Measurements from ENCODE around the gene HERC5. TPM values are rescaled to one million over a fixed set of nuclear protein-coding genes. Genes with fewer than 3 reads are reported as not detected.
A peak's percentile ranks its signal among the peaks of the same experiment; 100 is the strongest.
"Not testable (repeated sequence)": the region's sequence is repeated elsewhere in the genome, so short reads cannot be mapped to it uniquely, and the experiment has no call there.

Gene HERC5
- total RNA-seq (2014; rRNA removed; shearing (Covaris generic)): 4.9 and 6.6 TPM in 2 replicates

GRCh38 chr4:88456670-88457306 lies at the start of gene HERC5:
TSS of gene HERC5 (plus strand) at chr4:88457119. CDS start at chr4:88457270, 151 bp downstream.
- Histone ChIP-seq H3K27me3 (replicated peaks) (peaks cover 16% of the 10 kb centered on the region), H3K4me1 (replicated peaks) (peaks cover 8% of the 10 kb centered on the region), H3K27ac (peak within 1 kb of the TSS; percentile 60), H3K4me3 (peak within 1 kb of the TSS; percentile 53), H3K36me3 (no peaks in the 10 kb centered on the region), H3K9me3 (replicated peaks) (no peaks in the 10 kb centered on the region)
- DNase-seq (ENCODE audit: low read depth in 1 of 2, low spot score in 2 of 2): peak; percentile 94 to 95

- no peaks in the 10 kb centered on the region for H3K27me3 ChIP-seq (replicated peaks)
- H3K9me3 ChIP-seq (replicated peaks): no peaks in the 10 kb centered on the region; the same call in 1 of the 2 replicates
- no peak overlapping the region for H3K4me3 ChIP-seq
- H3K36me3 ChIP-seq: no peaks in the 10 kb centered on the region
- no peak overlapping the region for H3K27ac ChIP-seq
- no peak for DNase-seq (ENCODE audit: low read depth in 1 of 2, low spot score in 2 of 2)
- no peaks in the 10 kb centered on the region for H3K4me1 ChIP-seq (replicated peaks)
Observed at GRCh38 chr4:88409206-88409605, 47.7 kb upstream of the HERC5 start.

GRCh38 chr4:88409789-88410188 lies 47.1 kb upstream of the HERC5 start:
- H3K4me3 ChIP-seq: no peak overlapping the region
- H3K36me3 ChIP-seq: no peaks in the 10 kb centered on the region
- no peak overlapping the region for H3K27ac ChIP-seq
- H3K4me1 ChIP-seq (replicated peaks): no peaks in the 10 kb centered on the region
- H3K9me3 ChIP-seq (replicated peaks): no peaks in the 10 kb centered on the region; the same call in 1 of the 2 replicates
- no peak for DNase-seq (ENCODE audit: low read depth in 1 of 2, low spot score in 2 of 2)
- no peaks in the 10 kb centered on the region for H3K27me3 ChIP-seq (replicated peaks)

- Histone ChIP-seq H3K36me3 (no peaks in the 10 kb centered on the region), H3K4me1 (replicated peaks) (no peaks in the 10 kb centered on the region), H3K27ac (no peak overlapping the region), H3K27me3 (replicated peaks) (no peaks in the 10 kb centered on the region), H3K9me3 (replicated peaks) (no peaks in the 10 kb centered on the region), H3K4me3 (no peak overlapping the region)
- no peak for DNase-seq (ENCODE audit: low read depth in 1 of 2, low spot score in 2 of 2)
Observed at GRCh38 chr4:88411491-88412096, 45.3 kb upstream of the HERC5 start.

GRCh38 chr4:88413801-88414200 lies 43.1 kb upstream of the HERC5 start:
- Histone ChIP-seq H3K4me3 (no peak overlapping the region), H3K27ac (no peak overlapping the region), H3K27me3 (replicated peaks) (no peaks in the 10 kb centered on the region), H3K9me3 (replicated peaks) (no peaks in the 10 kb centered on the region), H3K36me3 (no peaks in the 10 kb centered on the region), H3K4me1 (replicated peaks) (no peaks in the 10 kb centered on the region)
- no peak for DNase-seq (ENCODE audit: low read depth in 1 of 2, low spot score in 2 of 2)

- Histone ChIP-seq H3K4me3 (no peak overlapping the region), H3K36me3 (no peaks in the 10 kb centered on the region)
Observed at GRCh38 chr4:88414755-88415154, 42.2 kb upstream of the HERC5 start.

GRCh38 chr4:88415982-88416381 lies 40.9 kb upstream of the HERC5 start:
- no peak overlapping the region for H3K4me3 ChIP-seq
- no peaks in the 10 kb centered on the region for H3K27me3 ChIP-seq (replicated peaks)
- H3K27ac ChIP-seq: no peak overlapping the region
- no peaks in the 10 kb centered on the region for H3K36me3 ChIP-seq
- no peak for DNase-seq (ENCODE audit: low read depth in 1 of 2, low spot score in 2 of 2)
- H3K4me1 ChIP-seq (replicated peaks): no peaks in the 10 kb centered on the region
- H3K9me3 ChIP-seq (replicated peaks): no peaks in the 10 kb centered on the region

More at GRCh38 chr4:88414755-88415154, 42.2 kb upstream of the HERC5 start:
- Histone ChIP-seq H3K27me3 (replicated peaks) (no peaks in the 10 kb centered on the region), H3K9me3 (replicated peaks) (no peaks in the 10 kb centered on the region), H3K4me1 (replicated peaks) (no peaks in the 10 kb centered on the region), H3K27ac (no peak overlapping the region)
- no peak for DNase-seq (ENCODE audit: low read depth in 1 of 2, low spot score in 2 of 2)

- no peaks in the 10 kb centered on the region for H3K9me3 ChIP-seq (replicated peaks)
- no peaks in the 10 kb centered on the region for H3K36me3 ChIP-seq
- no peaks in the 10 kb centered on the region for H3K4me1 ChIP-seq (replicated peaks)
- no peak overlapping the region for H3K4me3 ChIP-seq
- DNase-seq (ENCODE audit: low read depth in 1 of 2, low spot score in 2 of 2): no peak
- no peaks in the 10 kb centered on the region for H3K27me3 ChIP-seq (replicated peaks)
- no peak overlapping the region for H3K27ac ChIP-seq
Observed at GRCh38 chr4:88418411-88418810, 38.5 kb upstream of the HERC5 start.

GRCh38 chr4:88419874-88420273 lies 37.0 kb upstream of the HERC5 start:
- H3K4me1 ChIP-seq (replicated peaks): no peaks in the 10 kb centered on the region
- no peaks in the 10 kb centered on the region for H3K9me3 ChIP-seq (replicated peaks)
- DNase-seq (ENCODE audit: low read depth in 1 of 2, low spot score in 2 of 2): no peak
- no peaks in the 10 kb centered on the region for H3K36me3 ChIP-seq
- H3K27me3 ChIP-seq (replicated peaks): no peaks in the 10 kb centered on the region
- no peak overlapping the region for H3K27ac ChIP-seq
- no peak overlapping the region for H3K4me3 ChIP-seq

GRCh38 chr4:88420844-88421243 lies 36.1 kb upstream of the HERC5 start:
- H3K27ac ChIP-seq: no peak overlapping the region

GRCh38 chr4:88422403-88422802 lies 34.5 kb upstream of the HERC5 start:
- DNase-seq (ENCODE audit: low read depth in 1 of 2, low spot score in 2 of 2): no peak
- H3K36me3 ChIP-seq: no peaks in the 10 kb centered on the region
- H3K4me1 ChIP-seq (replicated peaks): no peaks in the 10 kb centered on the region
- H3K9me3 ChIP-seq (replicated peaks): no peaks in the 10 kb centered on the region
- H3K27me3 ChIP-seq (replicated peaks): no peaks in the 10 kb centered on the region
- H3K27ac ChIP-seq: no peak overlapping the region
- H3K4me3 ChIP-seq: no peak overlapping the region

More at GRCh38 chr4:88420844-88421243, 36.1 kb upstream of the HERC5 start:
- H3K36me3 ChIP-seq: no peaks in the 10 kb centered on the region
- DNase-seq (ENCODE audit: low read depth in 1 of 2, low spot score in 2 of 2): no peak
- no peaks in the 10 kb centered on the region for H3K27me3 ChIP-seq (replicated peaks)
- no peaks in the 10 kb centered on the region for H3K9me3 ChIP-seq (replicated peaks)
- H3K4me1 ChIP-seq (replicated peaks): no peaks in the 10 kb centered on the region
- H3K4me3 ChIP-seq: no peak overlapping the region

GRCh38 chr4:88429401-88429800 lies 27.5 kb upstream of the HERC5 start:
- DNase-seq (ENCODE audit: low read depth in 1 of 2, low spot score in 2 of 2): no peak
- Histone ChIP-seq H3K27ac (no peak overlapping the region), H3K4me3 (no peak overlapping the region), H3K9me3 (replicated peaks) (no peaks in the 10 kb centered on the region; the same call in 1 of the 2 replicates), H3K4me1 (replicated peaks) (no peaks in the 10 kb centered on the region), H3K27me3 (replicated peaks) (no peaks in the 10 kb centered on the region), H3K36me3 (no peaks in the 10 kb centered on the region)

GRCh38 chr4:88435987-88436693 lies 20.8 kb upstream of the HERC5 start:
- no peak for DNase-seq (ENCODE audit: low read depth in 1 of 2, low spot score in 2 of 2)
- H3K36me3 ChIP-seq: no peaks in the 10 kb centered on the region
- no peak overlapping the region for H3K4me3 ChIP-seq
- H3K4me1 ChIP-seq (replicated peaks): no peaks in the 10 kb centered on the region
- H3K9me3 ChIP-seq (replicated peaks): no peaks in the 10 kb centered on the region
- H3K27ac ChIP-seq: no peak overlapping the region
- no peaks in the 10 kb centered on the region for H3K27me3 ChIP-seq (replicated peaks)

GRCh38 chr4:88437873-88438272 lies 19.0 kb upstream of the HERC5 start:
- not testable (repeated sequence) for DNase-seq (ENCODE audit: low read depth in 1 of 2, low spot score in 2 of 2); H3K4me1 ChIP-seq (replicated peaks); H3K4me3 ChIP-seq; H3K27me3 ChIP-seq (replicated peaks); H3K9me3 ChIP-seq (replicated peaks); H3K27ac ChIP-seq; H3K36me3 ChIP-seq
